Central memory CD8-positive, alpha-beta T cell (primary cell): Measurements from ENCODE around the gene TLR9.

Experiments
- ATAC-seq: fragments of 150-1000 bp; cut with Tn5 transposase; replicated peaks from 2 replicates; pipeline ENCODE4 v1.10.0; 2022; ENCODE audit warnings: mild to moderate bottlenecking, moderate FRiP score, moderate number of reproducible peaks; ENCODE audit not compliant: poor library complexity, severe bottlenecking; ENCODE audit errors: extremely low read depth
- DNase-seq, 2 donors: peaks; one replicate each; pipeline ENCODE4 v3.0.0; 2021; ENCODE audit warnings: low spot score in 2 of 2
- H3K27ac Mint-ChIP-seq: one replicate; pipeline ENCODE4 v1.8.0; 2022; ENCODE audit warnings: low read depth, mild to moderate bottlenecking, moderate library complexity, mixed read lengths
- H3K27me3 Mint-ChIP-seq: one replicate; pipeline ENCODE4 v1.8.0; 2022; ENCODE audit warnings: mixed read lengths
- H3K36me3 Mint-ChIP-seq: one replicate; pipeline ENCODE4 v1.8.0; 2022; ENCODE audit warnings: mild to moderate bottlenecking, moderate library complexity, mixed read lengths; ENCODE audit not compliant: insufficient read depth
- H3K4me1 Mint-ChIP-seq: one replicate; pipeline ENCODE4 v1.8.0; 2022; ENCODE audit warnings: mixed read lengths
- H3K4me3 Mint-ChIP-seq: one replicate; pipeline ENCODE4 v1.8.0; 2022; ENCODE audit warnings: mild to moderate bottlenecking, moderate library complexity, mixed read lengths
- H3K9me3 Mint-ChIP-seq: one replicate; pipeline ENCODE4 v1.8.0; 2022; ENCODE audit warnings: mixed read lengths

The TLR9 gene

DNA sequence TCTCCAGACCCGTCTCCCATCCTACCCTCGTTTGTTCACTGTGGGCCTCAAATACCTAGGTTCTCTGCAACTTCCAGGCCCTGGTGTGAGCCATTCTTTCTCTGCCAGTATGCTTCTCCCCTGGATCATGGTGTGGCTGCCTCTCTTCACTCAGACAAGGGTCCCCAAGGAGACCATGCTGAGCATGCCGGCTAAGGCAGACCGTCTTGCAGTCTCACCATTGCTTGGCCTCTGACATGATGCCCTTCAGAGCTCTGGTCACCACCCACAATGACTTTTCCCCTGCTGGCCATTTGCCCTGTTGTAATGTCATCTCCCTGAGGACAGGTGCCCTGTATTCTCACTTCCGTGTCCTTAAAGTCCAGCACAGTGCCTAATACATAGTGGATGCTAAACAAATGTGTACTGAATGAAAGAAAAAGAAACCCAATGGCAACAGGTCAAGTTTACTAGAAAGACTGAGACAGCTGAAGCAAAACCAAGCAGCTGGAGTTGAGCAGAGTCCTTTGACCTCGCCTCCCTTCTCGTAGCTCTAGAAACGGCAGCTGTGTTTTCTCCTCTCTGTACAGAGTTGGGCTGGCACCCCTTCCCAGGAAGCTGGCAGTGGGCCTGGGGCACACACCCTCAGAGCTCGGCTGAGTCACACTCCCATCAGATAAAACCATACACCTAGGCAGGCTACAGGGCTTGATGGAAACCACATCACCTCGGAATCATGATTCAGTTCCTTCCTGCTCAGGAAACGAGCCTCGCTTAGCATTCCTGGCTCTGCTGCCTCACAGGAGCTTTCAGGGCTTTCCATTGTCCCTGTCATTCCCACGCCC, 8.6 kb downstream of the TLR9 start:
- DNase-seq (no peak), ATAC-seq (peak; percentile 52)
- no peaks in the 10 kb centered on the region for H3K27me3 Mint-ChIP-seq

DNA sequence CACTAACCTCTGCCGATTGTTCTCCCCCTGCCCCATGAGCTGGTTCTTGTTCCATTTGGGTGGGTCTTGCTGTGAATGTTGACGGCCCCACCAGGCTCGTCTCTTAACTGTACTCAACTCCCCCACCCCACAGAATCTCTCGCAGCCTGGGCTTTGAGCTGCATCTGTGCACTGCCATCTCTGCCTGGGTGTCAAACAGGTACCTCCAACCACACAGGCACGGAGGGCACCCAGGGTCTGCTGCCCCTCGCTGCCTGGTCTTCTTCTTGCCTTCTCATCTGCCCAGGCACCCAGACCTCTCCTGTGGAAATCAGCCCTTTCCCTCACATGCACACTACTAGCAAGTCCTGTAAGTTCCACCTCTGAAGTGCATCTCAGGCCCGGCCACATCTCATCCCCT, 10.1 kb downstream of the TLR9 start:
- Mint-ChIP-seq H3K27me3 (no peaks in the 10 kb centered on the region), H3K4me3 (no peak overlapping the region), H3K4me1 (peaks cover 51% of the 10 kb centered on the region), H3K27ac (peak overlapping the region; percentile 74), H3K9me3 (no peaks in the 10 kb centered on the region), H3K36me3 (peaks cover 30% of the 10 kb centered on the region)
- ATAC-seq = no peak
- DNase-seq = no peak

More for the DNA sequence above, 8.6 kb downstream of the TLR9 start:
- Mint-ChIP-seq H3K36me3 (peaks cover 25% of the 10 kb centered on the region), H3K27ac (peak overlapping the region; percentile 79), H3K4me3 (peak overlapping the region; percentile 66), H3K4me1 (peaks cover 60% of the 10 kb centered on the region), H3K9me3 (no peaks in the 10 kb centered on the region)

DNA sequence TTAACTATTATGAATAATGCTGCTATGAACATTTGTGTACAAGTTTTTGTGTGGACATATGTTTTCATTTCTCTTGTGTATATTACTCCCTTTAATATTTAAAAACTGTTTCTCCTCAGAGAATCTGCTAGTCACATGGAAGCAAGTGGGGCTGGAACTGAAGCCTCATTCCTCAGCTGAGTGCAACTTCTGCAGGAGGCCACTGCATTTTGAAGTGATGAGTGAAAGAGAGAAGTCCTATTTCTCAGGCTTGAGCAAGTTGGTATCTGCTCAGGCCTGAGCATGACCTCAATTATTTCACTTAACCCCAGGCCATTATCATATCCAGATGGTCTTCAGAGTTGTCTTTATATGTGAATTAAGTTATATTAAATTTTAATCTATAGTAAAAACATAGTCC, 11.5 kb downstream of the TLR9 start:
- no peak overlapping the region for H3K4me3 Mint-ChIP-seq
- no peak overlapping the region for H3K27ac Mint-ChIP-seq
- DNase-seq (no peak), ATAC-seq (no peak)
- no peaks in the 10 kb centered on the region for H3K9me3 Mint-ChIP-seq
- H3K36me3 Mint-ChIP-seq = peaks cover 40% of the 10 kb centered on the region
- H3K27me3 Mint-ChIP-seq = no peaks in the 10 kb centered on the region
- peaks cover 36% of the 10 kb centered on the region for H3K4me1 Mint-ChIP-seq

GRCh38 chr3:52213005-52213404, 12.4 kb downstream of the TLR9 start:
- DNase-seq (no peak), ATAC-seq (no peak)
- Mint-ChIP-seq H3K27me3 (no peaks in the 10 kb centered on the region), H3K36me3 (peaks cover 48% of the 10 kb centered on the region), H3K4me3 (no peak overlapping the region), H3K27ac (no peak overlapping the region), H3K9me3 (no peaks in the 10 kb centered on the region), H3K4me1 (peaks cover 28% of the 10 kb centered on the region)

- Mint-ChIP-seq H3K4me1 (peaks cover 11% of the 10 kb centered on the region), H3K9me3 (no peaks in the 10 kb centered on the region), H3K36me3 (peaks cover 63% of the 10 kb centered on the region), H3K27ac (no peak overlapping the region), H3K27me3 (no peaks in the 10 kb centered on the region), H3K4me3 (no peak overlapping the region)
- no peak for DNase-seq
- no peak for ATAC-seq
These were observed 14.1 kb downstream of the TLR9 start for GRCh38 chr3:52211268-52211891.

GRCh38 chr3:52210550-52211046, 14.8 kb downstream of the TLR9 start:
- H3K9me3 Mint-ChIP-seq = no peaks in the 10 kb centered on the region
- ATAC-seq = no peak

DNA sequence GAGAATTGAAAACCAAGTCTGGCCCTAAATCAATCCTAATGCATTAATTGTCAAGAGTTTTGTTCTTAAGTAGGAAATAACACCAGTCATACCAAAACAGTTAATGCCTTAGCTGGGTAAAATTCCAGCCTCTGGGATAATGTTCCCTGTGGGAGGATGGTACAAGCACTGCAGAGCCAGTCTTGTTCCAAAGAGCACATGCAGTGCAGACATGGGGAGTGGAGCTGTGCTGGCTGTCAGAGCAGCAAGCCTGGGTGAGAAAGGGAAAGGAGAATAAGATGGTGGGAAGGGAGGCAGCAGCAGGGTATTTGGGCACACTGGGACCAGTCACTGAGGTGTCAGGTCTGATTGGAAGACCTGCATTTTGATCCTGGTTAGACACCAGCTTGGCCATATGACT, 15.4 kb downstream of the TLR9 start:
- ATAC-seq (no peak), DNase-seq (no peak)
- Mint-ChIP-seq H3K27ac (no peak overlapping the region), H3K27me3 (no peaks in the 10 kb centered on the region), H3K36me3 (peaks cover 76% of the 10 kb centered on the region), H3K9me3 (no peaks in the 10 kb centered on the region), H3K4me1 (peaks cover 3% of the 10 kb centered on the region), H3K4me3 (no peak overlapping the region)

More at GRCh38 chr3:52210550-52211046, 14.8 kb downstream of the TLR9 start:
- Mint-ChIP-seq H3K4me3 (no peak overlapping the region), H3K27ac (no peak overlapping the region), H3K27me3 (no peaks in the 10 kb centered on the region), H3K36me3 (peaks cover 70% of the 10 kb centered on the region), H3K4me1 (peaks cover 9% of the 10 kb centered on the region)
- no peak for DNase-seq

DNA sequence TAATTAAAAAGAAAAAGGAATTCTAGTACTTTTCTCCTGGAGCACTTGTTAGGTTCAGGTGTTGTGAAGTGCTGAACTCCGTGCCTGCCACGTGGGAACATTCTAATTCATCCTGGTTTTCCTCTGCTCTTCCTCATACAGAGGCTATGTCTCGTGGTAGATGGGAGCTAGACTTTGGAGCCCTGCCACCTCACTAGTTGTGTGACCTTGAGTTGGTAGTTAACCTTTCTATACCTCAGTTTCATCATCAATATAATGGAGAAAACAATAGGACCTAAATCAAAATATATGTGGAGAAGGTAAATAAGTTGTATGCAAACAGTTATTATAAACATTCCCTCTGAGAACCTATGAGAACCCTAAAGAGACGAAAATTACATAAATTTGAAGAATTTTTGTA, 16.9 kb downstream of the TLR9 start:
- Mint-ChIP-seq H3K27ac (no peak overlapping the region), H3K9me3 (no peaks in the 10 kb centered on the region), H3K36me3 (peaks cover 78% of the 10 kb centered on the region), H3K4me3 (no peak overlapping the region), H3K4me1 (no peaks in the 10 kb centered on the region), H3K27me3 (no peaks in the 10 kb centered on the region)
- ATAC-seq (no peak), DNase-seq (no peak)

DNA sequence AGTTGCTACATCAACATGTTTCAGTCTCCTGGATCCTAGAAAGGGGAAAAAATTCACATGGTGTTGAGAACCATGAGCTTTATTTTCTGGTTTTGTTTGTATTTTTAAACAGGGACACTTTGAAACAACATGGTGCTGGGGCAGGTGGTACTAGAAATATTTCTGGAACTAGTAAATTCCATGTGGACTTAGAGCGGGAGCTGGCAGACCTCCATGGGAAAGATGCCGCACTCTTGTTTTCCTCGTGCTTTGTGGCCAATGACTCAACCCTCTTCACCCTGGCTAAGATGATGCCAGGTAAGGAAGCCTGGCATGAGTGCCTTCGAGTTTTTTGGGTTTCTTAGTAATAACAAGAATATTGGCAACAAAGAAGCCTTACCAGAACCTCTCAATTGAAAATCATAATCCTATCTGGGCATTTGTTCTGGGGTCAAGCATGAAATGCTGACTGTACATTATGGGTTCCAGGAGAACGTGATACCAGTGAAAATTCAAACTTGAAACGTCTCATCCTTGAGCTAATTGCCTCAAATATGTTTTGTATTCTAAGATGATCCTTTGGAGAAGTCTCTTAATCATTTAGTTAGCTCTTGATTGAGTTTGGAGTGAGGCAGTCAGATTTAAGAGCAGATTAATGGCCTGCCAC, 19.6 kb downstream of the TLR9 start:
- no peak for DNase-seq
- Mint-ChIP-seq H3K27ac (no peak overlapping the region), H3K4me3 (no peak overlapping the region), H3K27me3 (no peaks in the 10 kb centered on the region), H3K4me1 (peaks cover 10% of the 10 kb centered on the region), H3K9me3 (no peaks in the 10 kb centered on the region), H3K36me3 (peaks cover 83% of the 10 kb centered on the region)
- no peak for ATAC-seq

- no peak for DNase-seq
- peaks cover 16% of the 10 kb centered on the region for H3K4me1 Mint-ChIP-seq
- H3K9me3 Mint-ChIP-seq = no peaks in the 10 kb centered on the region
- no peak overlapping the region for H3K27ac Mint-ChIP-seq
- H3K4me3 Mint-ChIP-seq = no peak overlapping the region
- H3K36me3 Mint-ChIP-seq = peaks cover 81% of the 10 kb centered on the region
- ATAC-seq = no peak
- H3K27me3 Mint-ChIP-seq = no peaks in the 10 kb centered on the region
These were observed 20.9 kb downstream of the TLR9 start for GRCh38 chr3:52204337-52205073.

GRCh38 chr3:52203701-52204100, 21.7 kb downstream of the TLR9 start:
- Mint-ChIP-seq H3K27ac (peak overlapping the region; percentile 8), H3K4me1 (peaks cover 23% of the 10 kb centered on the region)

DNA sequence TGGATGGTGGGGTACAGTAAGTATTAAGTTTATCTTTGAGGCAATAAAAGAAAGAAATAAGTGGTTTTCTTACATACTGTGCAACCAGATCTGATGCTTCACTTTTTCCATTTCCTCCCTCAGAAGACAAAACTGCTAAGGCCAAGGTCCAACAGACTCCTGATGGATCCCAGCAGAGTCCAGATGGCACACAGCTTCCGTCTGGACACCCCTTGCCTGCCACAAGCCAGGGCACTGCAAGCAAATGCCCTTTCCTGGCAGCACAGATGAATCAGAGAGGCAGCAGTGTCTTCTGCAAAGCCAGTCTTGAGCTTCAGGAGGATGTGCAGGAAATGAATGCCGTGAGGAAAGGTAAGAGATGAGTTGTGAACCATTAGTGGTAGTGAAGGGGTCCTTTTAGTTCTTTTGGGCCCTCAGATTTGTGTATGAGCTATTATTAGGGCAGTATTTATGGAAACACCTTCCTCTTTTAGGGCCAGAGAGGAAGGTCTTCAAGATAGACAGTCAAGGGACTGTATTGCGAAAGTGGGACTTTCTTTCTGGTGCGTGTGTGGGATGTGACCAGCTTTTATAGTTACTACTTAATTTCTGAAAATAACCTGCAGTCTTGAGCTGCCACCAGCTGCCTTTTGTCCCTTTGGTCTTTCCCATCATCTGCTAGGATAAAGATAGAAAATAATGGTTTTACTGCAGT, 22.9 kb downstream of the TLR9 start:
- peaks cover 74% of the 10 kb centered on the region for H3K36me3 Mint-ChIP-seq
- H3K27me3 Mint-ChIP-seq = no peaks in the 10 kb centered on the region
- H3K4me3 Mint-ChIP-seq = no peak overlapping the region
- no peaks in the 10 kb centered on the region for H3K9me3 Mint-ChIP-seq
- no peak for ATAC-seq
- DNase-seq = no peak
- no peak overlapping the region for H3K27ac Mint-ChIP-seq
- peaks cover 33% of the 10 kb centered on the region for H3K4me1 Mint-ChIP-seq

More at GRCh38 chr3:52203701-52204100, 21.7 kb downstream of the TLR9 start:
- DNase-seq (no peak), ATAC-seq (no peak)
- H3K27me3 Mint-ChIP-seq = no peaks in the 10 kb centered on the region
- no peak overlapping the region for H3K4me3 Mint-ChIP-seq
- peaks cover 78% of the 10 kb centered on the region for H3K36me3 Mint-ChIP-seq
- no peaks in the 10 kb centered on the region for H3K9me3 Mint-ChIP-seq
